Right ventricle myocardium inferior (tissue), 1 donor: Measurements from ENCODE around the gene BRPF3. TPM values are rescaled to one million over a fixed set of nuclear protein-coding genes. Genes with fewer than 3 reads are reported as not detected.

Source experiments
- ATAC-seq: fragments of 200-7000 bp; cut with Tn5 transposase; one replicate; pipeline ENCODE4 v1.9.1; 2020; ENCODE audit warnings: mild to moderate bottlenecking, moderate library complexity
- DNase-seq: peaks from one replicate; pipeline ENCODE4 v3.0.0; 2021; ENCODE audit errors: missing footprints
- intact Hi-C: fragments of 100-400 bp; cut with DNase I; formaldehyde crosslinking; loops from one replicate; pipeline ENCODE4 v1.11.0; 2022
- total RNA-seq: library from RNA; stranded (reverse); fragmentation: NEBNext Ultra II Directional; extraction: Animal tissue kit (Norgen Biotek cat#: 25700); gene quantifications from one replicate; pipeline ENCODE4 v1.2.1, GENCODE V29; 2021
- donor health status: DM: no; HTN: yes; CAD: no; lungs with severe emphysema.

The BRPF3 gene
- total RNA-seq, 1 donor from 2014 or later, result 24.8 TPM

- ATAC-seq (no peak), DNase-seq (no peak)
- intact Hi-C loops, result no loop called here
These were observed 52.4 kb downstream of the BRPF3 start for GRCh38 chr6:36248980-36249379.

- no peak for ATAC-seq
- DNase-seq, result no peak
- intact Hi-C loops, result no loop called here
These were observed 53.0 kb downstream of the BRPF3 start for GRCh38 chr6:36249536-36249935.

- DNase-seq (no peak), ATAC-seq (no peak)
- intact Hi-C loops, result no loop called here
These were observed 55.5 kb downstream of the BRPF3 start for GRCh38 chr6:36252005-36252404.

- intact Hi-C loops, result no loop called here
- DNase-seq (no peak), ATAC-seq (no peak)
These were observed 67.0 kb downstream of the BRPF3 start for GRCh38 chr6:36263390-36264000.

- no peak for DNase-seq
- ATAC-seq, result no peak
- intact Hi-C loops, result no loop called here
These were observed 69.2 kb downstream of the BRPF3 start for GRCh38 chr6:36265744-36266143.

- ATAC-seq, result no peak
- DNase-seq, result no peak
- intact Hi-C loops, result no loop called here
These were observed 70.5 kb downstream of the BRPF3 start for GRCh38 chr6:36266913-36267644.

GRCh38 chr6:36267731-36268477 lies 71.4 kb downstream of the BRPF3 start:
- ATAC-seq (no peak), DNase-seq (no peak)
- intact Hi-C loops, result no loop called here

GRCh38 chr6:36268478-36269275 lies 72.1 kb downstream of the BRPF3 start:
- intact Hi-C loops, result no loop called here
- DNase-seq (no peak), ATAC-seq (peak; percentile 16)

- intact Hi-C loops, result no loop called here
- DNase-seq, result no peak
- ATAC-seq, result no peak
These were observed 73.5 kb downstream of the BRPF3 start, which contains the start of gene PNPLA1 for GRCh38 chr6:36269834-36270705. TSS of gene PNPLA1 (plus strand) at chr6:36270060. CDS start at chr6:36270460, 400 bp downstream.

GRCh38 chr6:36272234-36272633 lies 75.7 kb downstream of the BRPF3 start:
- intact Hi-C loops, result no loop called here
- ATAC-seq (no peak), DNase-seq (no peak)

- ATAC-seq (no peak), DNase-seq (no peak)
- intact Hi-C loops, result no loop called here
These were observed 76.5 kb downstream of the BRPF3 start for GRCh38 chr6:36273067-36273466.

GRCh38 chr6:36273802-36274514 lies 77.4 kb downstream of the BRPF3 start:
- DNase-seq (no peak), ATAC-seq (no peak)
- intact Hi-C loops, result no loop called here

GRCh38 chr6:36276581-36277536 lies 80.3 kb downstream of the BRPF3 start:
- ATAC-seq, result no peak
- no peak for DNase-seq
- intact Hi-C loops, result no loop called here

- intact Hi-C loops, result no loop called here
- ATAC-seq (no peak), DNase-seq (no peak)
These were observed 81.5 kb downstream of the BRPF3 start for GRCh38 chr6:36277946-36278470.

- intact Hi-C loops, result no loop called here
- no peak for ATAC-seq
- no peak for DNase-seq
These were observed 83.9 kb downstream of the BRPF3 start for GRCh38 chr6:36280467-36280866.

GRCh38 chr6:36280983-36281382 lies 84.4 kb downstream of the BRPF3 start:
- intact Hi-C loops, result no loop called here
- DNase-seq, result no peak
- ATAC-seq, result no peak
